OCI-LY7 (cell line): ENCODE results near the gene PIAS2. TPM values are rescaled to one million over a fixed set of nuclear protein-coding genes. Genes with fewer than 3 reads are reported as not detected.

Source experiments
- total RNA-seq, 2 experiments: library from RNA; depleted of rRNA in 1 of 2; stranded (reverse); fragments of >200 nt in 1 of 2; shearing (Covaris generic) in 1 of 2; gene quantifications; 2 replicates each; pipeline ENCODE4 v1.2.3, GENCODE V29; 2014 to 2022

The PIAS2 gene
- total RNA-seq, 2 experiments from 2014 or later = 18.1 to 35.7 TPM

Other genes starting within 250 kb of the PIAS2 start
- 0.28 TPM in 1 of 2 replicates, not detected in the other for gene ST8SIA5, start 160.5 kb downstream of the PIAS2 start, total RNA-seq (2014; rRNA removed; shearing (Covaris generic))
- gene ST8SIA5, start 160.5 kb downstream of the PIAS2 start, total RNA-seq (2022) = not detected in 2 replicates
- 5.7 and 8.1 TPM in 2 replicates for gene KATNAL2, start 95 bp upstream of the PIAS2 start, total RNA-seq (2014; rRNA removed; shearing (Covaris generic))
- 13.9 and 16.1 TPM in 2 replicates for gene KATNAL2, start 95 bp upstream of the PIAS2 start, total RNA-seq (2022)
- not detected in 2 replicates for gene ELOA2, start 118.1 kb upstream of the PIAS2 start, total RNA-seq (2014; rRNA removed; shearing (Covaris generic))
- gene ELOA2, start 118.1 kb upstream of the PIAS2 start, total RNA-seq (2022) = not detected in 2 replicates
- gene HDHD2, start 233.0 kb upstream of the PIAS2 start, total RNA-seq (2014; rRNA removed; shearing (Covaris generic)) = 8.4 and 10.6 TPM in 2 replicates
- 16.6 and 19.0 TPM in 2 replicates for gene HDHD2, start 233.0 kb upstream of the PIAS2 start, total RNA-seq (2022)